HepG2 (cell line): ENCODE data around the gene TLR4. TPM values are rescaled to one million over a fixed set of nuclear protein-coding genes. Genes with fewer than 3 reads are reported as not detected.

Experiments
- ATAC-seq: fragments of 200-7000 bp; cut with Tn5 transposase; 3 replicates; pipeline ENCODE4 v1.9.1; 2020; ENCODE audit warnings: mild to moderate bottlenecking, moderate library complexity
- BruUV-seq: library from RNA; stranded (reverse); fragments of 400-500 nt; replicated peaks from 2 replicates; lab custom pipeline; 2021; lab: Mats Ljungman, UMichigan
- CTCF ChIA-PET: fragments of 300-600 bp; formaldehyde crosslinking; extraction: SDS; loops from one replicate; lab custom pipeline; 2021; ENCODE audit warnings: low total read pairs, inconsistent platforms, low intra/inter-chr PET ratio; lab: Yijun Ruan, JAX
- POLR2A ChIA-PET: fragments of 350-600 bp; sonication (Branson Sonifier 250); formaldehyde crosslinking; loops from one replicate; lab custom pipeline; 2020; ENCODE audit warnings: antibody characterized with exemption, inconsistent platforms; lab: Yijun Ruan, JAX
- DNase-seq: peaks from one replicate; pipeline ENCODE4 v3.0.0-alpha.2; 2015; ENCODE audit warnings: low spot score
- FAIRE-seq: peaks from 3 replicates; lab custom pipeline; 2011; peaks lifted over from hg19 to GRCh38; lab: Jason Lieb, UNC
- H2AFZ ChIP-seq: one replicate; pipeline ENCODE4 v1.6.1; 2011; ENCODE audit warnings: low read length, inconsistent platforms
- H3K27ac ChIP-seq: fragments of 300-600 bp; 3 replicates; pipeline ENCODE4 v1.8.0; 2011; ENCODE audit warnings: mixed run types, mild to moderate bottlenecking, mixed read lengths, low read length, inconsistent platforms; ENCODE audit not compliant: insufficient read depth; ENCODE audit errors: extremely low read length
- H3K27me3 ChIP-seq, 2 experiments: fragments of 200-600 bp in 1 of 2; 2 replicates in 1 of 2; 3 replicates in 1 of 2; pipeline versions ENCODE4 v1.6.0 to v1.8.0; 2011; ENCODE audit warnings: low read length in 2 of 2, mild to moderate bottlenecking in 2 of 2, moderate library complexity in 2 of 2, inconsistent platforms in 1 of 2; ENCODE audit not compliant: insufficient read depth in 2 of 2, control insufficient read depth in 1 of 2
- H3K36me3 ChIP-seq, 2 experiments: fragments of 200-600 bp in 1 of 2; replicated peaks in 1 of 2; 2 replicates in 1 of 2; 3 replicates in 1 of 2; pipeline versions ENCODE4 v1.5.1 to v1.8.0; 2011; ENCODE audit warnings: low read length in 2 of 2, inconsistent platforms in 1 of 2; ENCODE audit not compliant: insufficient read depth in 2 of 2, control insufficient read depth in 1 of 2
- H3K4me1 ChIP-seq: 2 replicates; pipeline ENCODE4 v1.5.1; 2012; ENCODE audit warnings: low read length, inconsistent platforms; ENCODE audit not compliant: insufficient read depth
- H3K4me2 ChIP-seq: 2 replicates; pipeline ENCODE4 v1.6.0; 2011; ENCODE audit warnings: low read depth, low read length, inconsistent platforms
- H3K4me3 ChIP-seq, 3 experiments: fragments of 200-600 bp in 1 of 3; sonication (generic), shearing (Covaris generic) in 1 of 3; replicated peaks in 1 of 3; 2 replicates each; pipeline ENCODE4 v1.5.1; 2011 to 2016; ENCODE audit warnings: low read length in 3 of 3, inconsistent platforms in 2 of 3, low read depth in 2 of 3, mild to moderate bottlenecking in 2 of 3, control low read depth in 1 of 3, mixed read lengths in 1 of 3; ENCODE audit not compliant: insufficient read depth in 1 of 3
- H3K79me2 ChIP-seq: one replicate; pipeline ENCODE4 v1.6.1; 2011; ENCODE audit warnings: low read length, inconsistent platforms; ENCODE audit not compliant: insufficient read depth
- H3K9ac ChIP-seq: 2 replicates; pipeline ENCODE4 v1.6.0; 2011; ENCODE audit warnings: mild to moderate bottlenecking, low read depth, low read length, inconsistent platforms; ENCODE audit not compliant: insufficient read depth
- H3K9me3 ChIP-seq: 2 replicates; pipeline ENCODE4 v1.5.1; 2012; ENCODE audit warnings: mild to moderate bottlenecking, low read length
- H4K20me1 ChIP-seq: 2 replicates; pipeline ENCODE4 v1.6.0; 2011; ENCODE audit warnings: inconsistent platforms, mild to moderate bottlenecking, low read length, moderate library complexity; ENCODE audit not compliant: insufficient read depth
- CBX2 ChIP-seq, 2 experiments: fragments of 200-600 bp in 1 of 2; sonication (generic); formaldehyde crosslinking in 1 of 2; IDR thresholded peaks; 2 replicates each; pipeline versions ENCODE4 v1.7.0 to v1.8.1; 2018 to 2022; ENCODE audit warnings: low read depth in 2 of 2, low read length in 1 of 2, mild to moderate bottlenecking in 1 of 2, missing genetic modification reagents in 1 of 2
- E2F1 ChIP-seq: sonication (generic); formaldehyde crosslinking; IDR thresholded peaks from 2 replicates; pipeline ENCODE4 v1.5.0; 2020; ENCODE audit warnings: missing genetic modification reagents
- EP300 ChIP-seq, 3 experiments: sonication (generic) in 1 of 3; formaldehyde crosslinking in 1 of 3; IDR thresholded peaks; 2 replicates each; pipeline versions ENCODE4 v1.5.1 to v1.6.1; 2011 to 2020; ENCODE audit warnings: low read depth in 2 of 3, low read length in 2 of 3, borderline replicate concordance in 1 of 3, improper control_type of control experiment in 1 of 3, mild to moderate bottlenecking in 1 of 3, missing genetic modification reagents in 1 of 3, moderate library complexity in 1 of 3
- NAIF1 ChIP-seq: sonication (generic); formaldehyde crosslinking; IDR thresholded peaks from 2 replicates; pipeline ENCODE4 v1.5.0; 2020; ENCODE audit warnings: mild to moderate bottlenecking, missing genetic modification reagents, borderline replicate concordance
- PAF1 ChIP-seq: IDR thresholded peaks from 2 replicates; pipeline ENCODE4 v1.6.1; 2016; ENCODE audit warnings: missing genetic modification reagents, missing compliant biosample characterization
- PHF8 ChIP-seq: sonication (generic); formaldehyde crosslinking; IDR thresholded peaks from 2 replicates; pipeline ENCODE4 v1.5.0; 2020; ENCODE audit warnings: missing genetic modification reagents
- PRMT3 ChIP-seq: sonication (generic); formaldehyde crosslinking; IDR thresholded peaks from 2 replicates; pipeline ENCODE4 v1.8.1; 2022; ENCODE audit warnings: low read depth, mild to moderate bottlenecking, moderate library complexity, missing genetic modification reagents, borderline replicate concordance
- SOX13 ChIP-seq, 3 experiments: fragments of 450-650 bp in 1 of 3; sonication (generic) in 1 of 3; formaldehyde crosslinking in 1 of 3; IDR thresholded peaks in 2 of 3; conservative IDR thresholded peaks in 1 of 3; 2 replicates each; pipeline versions ENCODE4 v1.5.0 to v1.6.1; 2016 to 2020; ENCODE audit warnings: antibody characterized with exemption in 1 of 3, mild to moderate bottlenecking in 1 of 3, missing compliant biosample characterization in 1 of 3, missing genetic modification reagents in 1 of 3, moderate library complexity in 1 of 3
- UBTF ChIP-seq: sonication (generic); formaldehyde crosslinking; IDR thresholded peaks from 2 replicates; pipeline ENCODE4 v1.4.0; 2020; ENCODE audit warnings: mild to moderate bottlenecking, missing genetic modification reagents
- ZNF484 ChIP-seq: sonication (generic); formaldehyde crosslinking; IDR thresholded peaks from 2 replicates; pipeline ENCODE4 v1.5.1; 2020; ENCODE audit warnings: mild to moderate bottlenecking, low read depth, missing genetic modification reagents, borderline replicate concordance
- ZNF547 ChIP-seq: sonication (generic); formaldehyde crosslinking; IDR thresholded peaks from 2 replicates; pipeline ENCODE4 v1.5.1; 2020; ENCODE audit warnings: mild to moderate bottlenecking, missing genetic modification reagents
- ZNF713 ChIP-seq: sonication (generic); formaldehyde crosslinking; IDR thresholded peaks from 2 replicates; pipeline ENCODE4 v1.4.0; 2020; ENCODE audit warnings: mild to moderate bottlenecking, missing genetic modification reagents
- ZNF724P ChIP-seq: sonication (generic); formaldehyde crosslinking; IDR thresholded peaks from 2 replicates; pipeline ENCODE4 v1.8.0; 2022; ENCODE audit warnings: missing genetic modification reagents, borderline replicate concordance
- WGBS: methylation state at CpG from one replicate; pipeline ENCODE4 v1.1.6; 2017; ENCODE audit warnings: low lambda C conversion rate; 5-methylcytosine and 5-hydroxymethylcytosine counted together
- in situ Hi-C: cut with HindIII; loops from 2 replicates; pipeline ENCODE4 v1.10.0; 2017; ENCODE audit warnings: low pct_unique_long_range_greater_than_20kb; ENCODE audit not compliant: extremely low pct_ligation_motif_present
- intact Hi-C: fragments of 100-400 bp; cut with micrococcal nuclease; formaldehyde crosslinking; loops from one replicate; pipeline ENCODE4 v1.10.0; 2022; ENCODE audit not compliant: unreplicated experiment
- polyA plus RNA-seq, 8 experiments: library from polyadenylated mRNA; depleted of rRNA in 3 of 8; stranded (reverse) in 7 of 8; unstranded in 1 of 8; fragments of >200 nt; fragmentation: Illumina TruSeq in 4 of 8; extraction: Trizol in 4 of 8; gene quantifications; 2 replicates each; pipeline versions ENCODE4 v1.2.1 to v1.2.3, GENCODE V29; 2011 to 2016; ENCODE audit warnings: low read depth in 4 of 8, missing spikeins in 1 of 8, mixed read lengths in 1 of 8; ENCODE audit not compliant: insufficient read depth in 1 of 8
- total RNA-seq, 5 experiments: library from RNA; depleted of rRNA; stranded (reverse); fragments of >200 nt; fragmentation: Illumina TruSeq; extraction: Trizol; gene quantifications; 2 replicates each; pipeline ENCODE4 v1.2.3, GENCODE V29; 2016; ENCODE audit warnings: low read depth in 1 of 5
- TF ChIP-seq, protein P1 (sequence below): sonication (generic); formaldehyde crosslinking; IDR thresholded peaks from 2 replicates; pipeline ENCODE4 v1.8.0; 2022; ENCODE audit warnings: missing genetic modification reagents, low read depth, mild to moderate bottlenecking, borderline replicate concordance
- TF ChIP-seq, protein P2 (sequence below): sonication (generic); formaldehyde crosslinking; IDR thresholded peaks from 2 replicates; pipeline ENCODE4 v1.5.0; 2020; ENCODE audit warnings: missing genetic modification reagents, mild to moderate bottlenecking, borderline replicate concordance

Gene TLR4
- total and polyA plus RNA-seq, 2 of the 13 experiments (the other 11 are each of a cell fraction or from before 2014, with no cell fraction given): 0.07 to 0.22 TPM

DNA sequence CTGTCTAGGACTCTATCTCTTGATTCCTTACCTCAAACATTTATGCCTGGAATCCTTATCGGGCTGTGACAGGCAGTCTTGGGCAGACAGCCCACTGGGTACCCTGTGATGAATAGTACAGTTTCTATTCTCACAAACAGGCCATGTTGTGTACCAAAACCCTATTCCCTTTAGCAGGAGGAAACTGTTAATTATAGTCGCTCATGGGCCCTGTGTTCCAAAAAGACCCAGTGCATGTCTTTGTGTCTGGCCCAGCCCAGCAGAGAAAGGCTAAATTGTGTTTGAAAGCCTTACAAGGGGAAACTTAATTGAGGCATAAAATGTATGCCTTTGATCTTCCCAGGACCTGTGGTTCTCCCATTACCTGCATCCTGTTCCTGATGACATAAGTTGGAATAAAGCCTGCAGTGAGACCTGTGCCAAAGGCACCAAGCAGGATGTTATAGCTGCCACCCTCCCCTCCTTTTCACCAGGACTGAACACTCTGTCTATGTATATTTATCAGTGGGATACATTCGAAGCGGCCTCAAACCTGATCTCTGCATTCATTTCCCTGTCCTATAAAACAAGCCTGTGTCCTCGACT is 43.3 kb downstream of the TLR4 start:
- WGBS: 3% methylated on average over 5 of the region's 5 CpGs
- ChIA-PET CTCF (no interaction called here), POLR2A (no interaction called here)
- H4K20me1 ChIP-seq: no peaks in the 10 kb centered on the region
- H3K9ac ChIP-seq: no peak overlapping the region
- ATAC-seq: no peak
- no peaks in the 10 kb centered on the region for H3K4me1 ChIP-seq
- H3K4me2 ChIP-seq: no peak overlapping the region
- no peaks in the 10 kb centered on the region for H3K9me3 ChIP-seq
- H3K79me2 ChIP-seq: no peaks in the 10 kb centered on the region
- no peak for TF ChIP-seq PHF8 (CRISPR knock-in tag)
- TF ChIP-seq ZNF547 (CRISPR knock-in tag): no peak
- TF ChIP-seq, protein P1, sequence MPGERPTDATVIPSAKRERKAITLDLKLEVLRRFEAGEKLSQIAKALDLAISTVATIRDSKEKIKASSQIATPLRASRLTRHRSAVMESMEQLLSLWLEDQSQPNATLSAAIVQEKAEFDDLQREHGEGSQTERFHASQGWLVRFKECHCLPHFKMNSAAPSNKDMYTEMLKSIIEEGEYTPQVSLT (CRISPR knock-in tag): no peak
- TF ChIP-seq E2F1 (CRISPR knock-in tag): no peak
- no peak for TF ChIP-seq ZNF484 (CRISPR knock-in tag)
- TF ChIP-seq SOX13 (IDR thresholded peaks at IDR 0.05): no peak
- no peak for TF ChIP-seq SOX13 (CRISPR knock-in tag; conservative IDR thresholded peaks at IDR 0.05 in 1 of 2, IDR thresholded peaks at IDR 0.05 in 1 of 2)
- no peak for TF ChIP-seq EP300 (IDR thresholded peaks at IDR 0.05; ENCODE audit: low read depth in 2 of 2, low read length in 2 of 2)
- no peak for TF ChIP-seq EP300 (CRISPR knock-in tag; IDR thresholded peaks at IDR 0.05; ENCODE audit: borderline replicate concordance)
- no peak for TF ChIP-seq ZNF713
- no peak for TF ChIP-seq UBTF (CRISPR knock-in tag)
- TF ChIP-seq NAIF1: no peak
- TF ChIP-seq CBX2 (IDR thresholded peaks at IDR 0.05; ENCODE audit: low read depth, low read length): no peak
- TF ChIP-seq CBX2 (CRISPR knock-in tag; IDR thresholded peaks at IDR 0.05; ENCODE audit: low read depth): no peak
- TF ChIP-seq PRMT3 (CRISPR knock-in tag): no peak
- TF ChIP-seq ZNF724P: no peak
- TF ChIP-seq, protein P2, sequence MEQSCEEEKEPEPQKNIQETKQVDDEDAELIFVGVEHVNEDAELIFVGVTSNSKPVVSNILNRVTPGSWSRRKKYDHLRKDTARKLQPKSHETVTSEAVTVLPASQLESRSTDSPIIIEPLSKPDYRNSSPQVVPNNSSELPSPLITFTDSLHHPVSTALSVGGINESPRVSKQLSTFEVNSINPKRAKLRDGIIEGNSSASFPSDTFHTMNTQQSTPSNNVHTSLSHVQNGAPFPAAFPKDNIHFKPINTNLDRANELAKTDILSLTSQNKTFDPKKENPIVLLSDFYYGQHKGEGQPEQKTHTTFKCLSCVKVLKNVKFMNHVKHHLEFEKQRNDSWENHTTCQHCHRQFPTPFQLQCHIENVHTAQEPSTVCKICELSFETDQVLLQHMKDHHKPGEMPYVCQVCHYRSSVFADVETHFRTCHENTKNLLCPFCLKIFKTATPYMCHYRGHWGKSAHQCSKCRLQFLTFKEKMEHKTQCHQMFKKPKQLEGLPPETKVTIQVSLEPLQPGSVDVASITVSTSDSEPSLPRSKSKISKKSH: no peak
- TF ChIP-seq PAF1 (CRISPR knock-in tag): no peak
- no peak for FAIRE-seq
- BruUV-seq: no TSS peak
- no peaks in the 10 kb centered on the region; a peak in 1 of 5 replicates for H3K27me3 ChIP-seq
- in situ Hi-C loops (no loop called here), intact Hi-C loops (no loop called here)
- no peaks in the 10 kb centered on the region for H3K36me3 ChIP-seq
- no peak for DNase-seq
- no peak overlapping the region for H2AFZ ChIP-seq
- H3K4me3 ChIP-seq: no peak overlapping the region
- no peak overlapping the region for H3K27ac ChIP-seq
